CD4-positive, alpha-beta T cell treated with Interleukin-1 beta for 1 hour (primary cell): Measurements from ENCODE around the gene MMRN1.

ENCODE experiments used
- DNase-seq, 2 donors: peaks; one replicate each; pipeline ENCODE4 v3.0.0-alpha.2; 2020 to 2022

The MMRN1 gene

GRCh38 chr4:89997171-89997704 is 102.6 kb downstream of the MMRN1 start:
- DNase-seq: no peak

GRCh38 chr4:89998469-89999011 is 103.9 kb downstream of the MMRN1 start:
- DNase-seq: no peak

DNA sequence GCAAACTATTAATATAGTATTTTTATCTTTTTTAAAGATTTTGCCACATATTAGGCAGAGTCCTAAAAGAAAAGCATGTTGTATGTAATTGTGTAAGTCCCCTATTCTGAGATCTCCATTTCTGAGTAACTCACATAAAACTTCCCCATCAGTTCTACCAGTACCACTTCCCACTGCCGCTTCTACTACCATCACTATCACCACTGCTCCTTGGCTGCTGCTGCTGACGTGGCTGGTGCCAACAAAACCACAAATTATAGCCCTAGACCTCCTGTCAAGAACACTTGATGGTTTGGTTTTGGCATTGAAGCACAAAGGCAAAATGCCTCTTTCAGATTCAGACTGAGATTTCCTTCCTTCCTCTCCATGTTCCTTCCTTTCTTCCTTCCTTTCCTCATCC is 106.4 kb downstream of the MMRN1 start:
- no peak for DNase-seq

GRCh38 chr4:90002441-90003062 is 107.9 kb downstream of the MMRN1 start:
- DNase-seq: no peak
